OCI-M2 (cell line): ENCODE results near the gene SLC39A11.
"Not testable (repeated sequence)": the region's sequence is repeated elsewhere in the genome, so short reads cannot be mapped to it uniquely, and the experiment has no call there.

Experiments
- DNase-seq: peaks from one replicate; lab custom pipeline; 2025; ENCODE audit not compliant: unreplicated experiment; lab: John Stamatoyannopoulos, UW

The SLC39A11 gene

GRCh38 chr17:72640415-72641165, 451.9 kb downstream of the SLC39A11 start:
- no peak for DNase-seq

GRCh38 chr17:72639711-72640110, 452.8 kb downstream of the SLC39A11 start:
- no peak for DNase-seq

GRCh38 chr17:72638932-72639331, 453.6 kb downstream of the SLC39A11 start:
- not testable (repeated sequence) for DNase-seq

- no peak for DNase-seq
These were observed 457.4 kb downstream of the SLC39A11 start for GRCh38 chr17:72635034-72635635.

- no peak for DNase-seq
These were observed 457.9 kb downstream of the SLC39A11 start for GRCh38 chr17:72634621-72635020.

- DNase-seq = no peak
These were observed 460.4 kb downstream of the SLC39A11 start for GRCh38 chr17:72631949-72632684.

- no peak for DNase-seq
These were observed 460.9 kb downstream of the SLC39A11 start for GRCh38 chr17:72631568-72631948.

GRCh38 chr17:72624652-72625051, 467.8 kb downstream of the SLC39A11 start:
- DNase-seq = no peak

GRCh38 chr17:72624226-72624625, 468.3 kb downstream of the SLC39A11 start:
- DNase-seq = no peak

- DNase-seq = no peak
These were observed 469.6 kb downstream of the SLC39A11 start for GRCh38 chr17:72622661-72623433.

GRCh38 chr17:72619976-72620650, 472.4 kb downstream of the SLC39A11 start:
- no peak for DNase-seq

GRCh38 chr17:72618001-72618509, 474.4 kb downstream of the SLC39A11 start:
- no peak for DNase-seq

GRCh38 chr17:72617557-72617956, 474.9 kb downstream of the SLC39A11 start:
- no peak for DNase-seq

- DNase-seq = no peak
These were observed 476.0 kb downstream of the SLC39A11 start for GRCh38 chr17:72616447-72616846.

- DNase-seq = no peak
These were observed 476.9 kb downstream of the SLC39A11 start for GRCh38 chr17:72615627-72615991.

- DNase-seq = no peak
These were observed 477.4 kb downstream of the SLC39A11 start for GRCh38 chr17:72614871-72615626.

GRCh38 chr17:72614476-72614870, 478.0 kb downstream of the SLC39A11 start:
- no peak for DNase-seq

- DNase-seq = no peak
These were observed 478.6 kb downstream of the SLC39A11 start for GRCh38 chr17:72613806-72614292.

GRCh38 chr17:72613396-72613795, 479.1 kb downstream of the SLC39A11 start:
- no peak for DNase-seq

- DNase-seq = no peak
These were observed 481.3 kb downstream of the SLC39A11 start for GRCh38 chr17:72611172-72611571.
